ENCODE results near the gene AICDA. TPM values are rescaled to one million over a fixed set of nuclear protein-coding genes. Genes with fewer than 3 reads are reported as not detected.
"Not testable (repeated sequence)": the region's sequence is repeated elsewhere in the genome, so short reads cannot be mapped to it uniquely, and the experiment has no call there.

AICDA gene
- total RNA-seq, 2 donors from 2014 or later = not detected

GRCh38 chr12:8622646-8623045, 10.0 kb upstream of the AICDA start:
- intact Hi-C loops (cut with DNase I, micrococcal nuclease) = no loop called here
- DNase-seq = no peak
- ATAC-seq = no peak

DNA sequence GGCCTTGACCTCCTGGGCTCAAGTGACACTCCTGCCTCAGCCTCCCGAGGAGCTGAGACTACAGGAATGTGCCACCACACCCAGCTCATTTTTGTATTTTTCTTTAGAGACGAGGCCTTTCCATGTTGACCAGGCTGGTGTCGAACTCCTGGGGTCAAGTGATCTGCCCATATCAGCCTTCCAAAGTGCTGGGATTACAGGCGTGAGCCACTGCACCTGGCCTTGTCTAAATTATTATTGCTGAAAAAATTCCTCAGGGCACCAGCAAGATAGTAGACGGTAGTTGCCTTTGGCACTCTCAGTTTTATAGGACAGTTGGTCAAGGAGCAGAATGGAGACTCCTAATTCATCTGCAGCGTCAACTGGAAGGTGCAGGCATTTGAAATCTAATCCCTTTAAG, 2.5 kb upstream of the AICDA start:
- DNase-seq (no peak), ATAC-seq (no peak)
- intact Hi-C loops (cut with DNase I, micrococcal nuclease) = no loop called here

DNA sequence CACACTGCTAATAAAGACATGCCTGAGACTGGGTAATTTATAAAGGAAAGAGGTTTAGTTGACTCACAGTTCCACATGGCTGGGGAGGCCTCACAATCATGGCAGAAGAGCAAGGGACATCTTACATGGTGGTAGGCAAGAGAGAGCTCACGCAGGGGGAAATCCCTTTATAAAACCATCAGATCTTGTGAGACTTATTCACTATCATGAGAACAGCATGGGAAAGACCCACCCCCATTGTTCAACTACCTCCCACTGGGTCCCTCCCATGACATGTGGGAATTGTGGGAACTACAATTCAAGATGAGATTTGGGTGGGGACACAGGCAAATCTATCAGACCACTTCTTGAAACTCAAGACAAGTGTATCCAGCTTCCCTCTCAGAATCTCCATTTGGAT, 1.2 kb upstream of the AICDA start:
- intact Hi-C loops (cut with DNase I, micrococcal nuclease); ATAC-seq: not testable (repeated sequence)

GRCh38 chr12:8609061-8609570, 3.5 kb downstream of the AICDA start:
- no peak for DNase-seq
- ATAC-seq = no peak
- intact Hi-C loops (cut with DNase I, micrococcal nuclease) = no loop called here

More for the DNA sequence above, 1.2 kb upstream of the AICDA start:
- not testable (repeated sequence) for DNase-seq

GRCh38 chr12:8606890-8607289, 5.8 kb downstream of the AICDA start:
- intact Hi-C loops (cut with DNase I, micrococcal nuclease) = no loop called here
- DNase-seq = no peak
- ATAC-seq = no peak

DNA sequence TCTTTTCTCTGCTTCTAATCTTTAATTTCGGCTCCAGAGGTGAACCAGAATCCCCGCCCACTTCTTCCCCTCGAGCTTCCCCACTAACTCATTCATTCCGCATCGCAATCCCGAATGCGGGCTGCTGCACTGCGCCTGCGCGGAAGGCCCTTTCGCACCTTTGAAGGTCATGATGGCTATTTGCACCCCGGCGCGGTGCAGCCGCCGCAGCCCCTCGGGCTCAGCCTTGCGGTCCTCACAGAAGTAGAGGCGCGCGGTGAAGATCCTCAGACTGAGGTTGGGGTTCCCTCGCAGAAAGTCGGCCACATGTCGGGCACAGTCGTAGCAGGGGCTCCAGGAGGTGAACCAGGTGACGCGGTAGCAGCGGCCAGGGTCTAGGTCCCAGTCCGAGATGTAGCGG, 7.6 kb downstream of the AICDA start:
- intact Hi-C loops (cut with DNase I, micrococcal nuclease) = no loop called here
- no peak for ATAC-seq

GRCh38 chr12:8603856-8604255, 8.8 kb downstream of the AICDA start:
- no peak for DNase-seq
- ATAC-seq = no peak
- intact Hi-C loops (cut with DNase I, micrococcal nuclease) = no loop called here

More for the DNA sequence above, 7.6 kb downstream of the AICDA start:
- no peak for DNase-seq

GRCh38 chr12:8603286-8603685, 9.4 kb downstream of the AICDA start:
- no peak for DNase-seq
- ATAC-seq = no peak
- intact Hi-C loops (cut with DNase I, micrococcal nuclease) = no loop called here

DNA sequence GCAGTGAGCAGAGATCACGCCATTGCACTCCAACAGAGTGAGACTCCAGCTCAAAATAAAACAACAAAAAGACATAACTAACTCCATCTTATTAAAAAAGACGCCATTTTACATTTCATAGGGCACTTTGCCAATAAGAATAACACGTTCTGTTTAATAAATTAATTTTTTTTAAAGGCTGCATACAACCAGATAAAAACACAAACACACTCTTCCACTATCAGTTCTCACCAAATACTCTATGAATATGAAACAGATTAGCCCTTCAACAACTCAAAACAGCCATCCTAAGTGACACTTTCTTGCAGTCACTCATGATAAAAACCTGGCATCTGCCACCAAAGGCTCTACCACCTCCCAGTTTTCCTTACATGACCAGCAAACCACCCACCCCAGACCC, 16.1 kb downstream of the AICDA start:
- ATAC-seq = no peak
- intact Hi-C loops (cut with DNase I, micrococcal nuclease) = no loop called here
- DNase-seq = no peak

- ATAC-seq (no peak), DNase-seq (no peak)
- intact Hi-C loops (cut with DNase I, micrococcal nuclease) = no loop called here
Measured at GRCh38 chr12:8594072-8594471, 18.6 kb downstream of the AICDA start.

DNA sequence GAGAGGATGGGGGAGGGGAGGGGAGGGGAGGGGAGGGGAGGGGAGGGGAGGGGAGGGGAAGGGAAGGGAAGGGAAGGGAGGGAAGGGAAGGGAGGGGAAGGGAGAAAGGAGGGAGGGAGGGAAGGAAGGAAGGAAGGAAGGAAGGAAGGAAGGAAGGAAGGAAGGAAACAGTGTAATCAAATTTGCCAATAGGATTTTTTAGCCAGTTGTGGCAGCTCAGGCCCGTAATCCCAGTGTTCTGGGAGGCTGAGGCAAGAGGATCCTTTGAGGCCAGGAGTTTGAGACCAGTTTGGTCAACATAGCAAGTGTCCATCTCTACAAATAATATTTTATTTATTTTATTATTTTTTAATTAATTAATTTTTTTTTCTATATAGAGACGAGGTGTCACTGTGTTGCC, 19.4 kb downstream of the AICDA start:
- DNase-seq (no peak), ATAC-seq (no peak)
- intact Hi-C loops (cut with DNase I, micrococcal nuclease) = no loop called here

DNA sequence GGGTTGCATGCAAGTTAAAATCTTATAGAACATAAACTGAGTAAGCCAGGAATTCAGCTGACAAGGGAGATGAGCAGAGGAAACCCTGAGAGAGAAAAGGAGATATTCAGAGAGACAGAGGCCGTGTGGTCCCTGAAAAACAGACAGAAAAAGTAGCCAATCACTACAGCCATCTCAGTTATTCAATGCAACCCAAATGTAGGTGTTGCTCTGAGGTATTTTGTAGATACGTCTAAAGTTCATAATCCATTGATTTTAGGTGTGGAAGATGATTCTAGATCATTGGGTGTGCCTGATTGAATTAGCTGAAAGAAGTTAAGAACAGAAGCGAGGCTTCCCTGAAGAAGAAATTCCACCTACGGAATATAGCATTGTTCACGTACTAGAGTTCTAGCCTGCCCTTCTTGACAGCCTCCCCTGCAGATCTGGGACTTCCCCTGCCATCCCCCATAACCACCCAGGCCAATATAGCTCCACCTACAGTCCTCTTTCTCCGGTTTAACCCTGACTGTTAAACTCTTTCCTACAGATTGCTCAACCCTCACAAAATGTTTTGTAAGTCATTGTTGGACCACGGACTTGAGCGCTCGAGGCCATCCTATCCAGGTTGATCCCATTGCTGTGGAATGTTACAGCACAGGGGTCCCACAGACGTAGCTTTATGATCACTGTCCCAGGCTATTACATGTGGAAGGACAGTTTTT, 21.7 kb downstream of the AICDA start:
- ATAC-seq (no peak), DNase-seq (no peak)
- intact Hi-C loops (cut with DNase I, micrococcal nuclease) = no loop called here

DNA sequence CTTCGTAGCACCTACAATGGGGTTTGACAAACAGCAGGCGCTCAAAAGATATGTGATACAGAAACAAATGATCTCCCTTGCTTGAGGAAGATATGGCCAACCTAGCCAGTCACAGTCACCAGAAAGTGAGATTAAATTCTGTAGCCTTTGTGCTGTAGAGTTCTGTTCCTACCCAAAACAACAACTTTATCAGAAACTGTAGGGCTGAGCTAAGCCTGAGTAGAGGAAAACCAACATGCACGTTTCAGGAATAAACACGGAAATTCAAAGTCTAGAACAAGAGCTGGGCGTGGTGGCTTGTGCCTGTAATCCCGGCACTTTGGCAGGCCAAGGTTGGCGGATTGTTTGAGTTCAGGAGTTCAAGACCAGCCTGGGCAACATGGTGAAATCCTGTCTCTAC, 23.0 kb downstream of the AICDA start:
- DNase-seq = no peak
- intact Hi-C loops (cut with DNase I, micrococcal nuclease) = no loop called here
- no peak for ATAC-seq

GRCh38 chr12:8584478-8584877, 28.2 kb downstream of the AICDA start:
- ATAC-seq; intact Hi-C loops (cut with DNase I, micrococcal nuclease); DNase-seq: not testable (repeated sequence)

DNA sequence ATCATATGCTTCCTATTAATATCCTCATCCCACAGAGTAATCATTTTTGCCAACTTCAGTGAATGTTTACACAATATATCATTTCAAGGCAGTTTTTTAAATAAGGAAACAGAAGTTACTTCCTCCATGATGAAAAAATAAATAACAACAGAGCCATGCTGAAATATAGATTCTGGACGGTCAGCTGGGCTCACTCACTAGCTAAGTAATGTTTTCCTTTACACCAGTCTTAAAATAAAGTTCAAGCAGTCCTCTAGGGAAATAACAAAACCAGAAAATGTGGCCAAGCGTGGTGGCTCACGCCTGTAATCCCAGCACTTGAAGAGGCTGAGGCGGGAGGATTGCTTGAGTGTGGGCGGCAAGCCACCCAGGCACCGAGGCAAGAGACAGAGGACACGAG, 28.7 kb downstream of the AICDA start:
- no peak for ATAC-seq
- intact Hi-C loops (cut with DNase I, micrococcal nuclease) = no loop called here

DNA sequence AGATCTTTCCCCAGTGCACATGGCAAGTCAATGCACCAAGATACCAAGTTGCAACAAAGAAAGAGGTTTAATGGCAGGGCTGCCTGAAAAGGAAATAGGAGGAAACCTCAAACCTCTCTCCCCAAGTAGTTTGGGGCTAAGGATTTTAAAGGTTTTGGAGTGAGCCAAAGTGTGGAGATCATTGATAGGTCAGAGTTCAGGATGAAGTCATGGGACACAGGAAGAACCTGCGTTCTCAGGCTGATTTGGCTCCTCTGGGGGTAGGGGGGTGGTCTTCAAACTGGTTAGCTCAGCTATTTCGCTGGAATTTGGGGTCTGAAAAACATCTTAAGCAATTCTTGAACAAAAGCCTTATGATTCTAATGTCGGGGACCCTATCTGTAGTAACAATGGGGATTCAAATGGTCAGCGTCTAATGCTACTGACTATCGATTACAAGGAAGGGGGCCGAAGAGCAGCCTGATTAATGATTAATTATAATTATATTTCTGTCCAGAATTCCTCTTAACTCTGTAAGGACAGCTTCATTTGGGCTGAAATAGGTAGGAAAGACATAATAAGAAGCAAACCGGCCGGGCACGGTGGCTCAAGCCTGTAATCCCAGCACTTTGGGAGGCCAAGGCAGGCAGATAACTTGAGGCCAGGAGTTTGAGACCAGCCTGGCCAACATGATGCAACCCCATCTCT, 31.4 kb downstream of the AICDA start:
- ATAC-seq (no peak), DNase-seq (no peak)
- intact Hi-C loops (cut with DNase I, micrococcal nuclease) = no loop called here

More for the DNA sequence above, 28.7 kb downstream of the AICDA start:
- DNase-seq = no peak

GRCh38 chr12:8577879-8578278, 34.8 kb downstream of the AICDA start:
- ATAC-seq = no peak
- no peak for DNase-seq
- intact Hi-C loops (cut with DNase I, micrococcal nuclease) = no loop called here

DNA sequence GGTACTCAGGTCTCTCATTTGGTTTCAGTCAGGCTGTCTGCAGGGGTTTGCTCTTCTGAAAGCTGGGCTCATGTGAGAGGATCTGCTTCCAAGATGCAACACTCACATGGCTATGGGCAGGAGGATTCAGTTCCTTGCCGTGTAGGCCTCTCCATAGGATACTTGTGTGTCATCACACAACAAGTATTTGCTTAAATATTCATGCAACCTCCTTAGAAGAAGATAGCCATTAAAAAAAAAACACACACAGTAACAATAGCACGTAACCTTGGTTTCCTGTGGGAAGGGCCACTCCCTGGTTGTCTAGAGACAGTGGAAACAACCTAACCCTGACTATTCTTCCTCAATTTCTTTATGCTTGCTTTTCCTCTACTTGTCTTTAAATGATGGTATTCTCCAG, 40.2 kb downstream of the AICDA start:
- DNase-seq (no peak), ATAC-seq (no peak)
- intact Hi-C loops (cut with DNase I, micrococcal nuclease) = no loop called here

DNA sequence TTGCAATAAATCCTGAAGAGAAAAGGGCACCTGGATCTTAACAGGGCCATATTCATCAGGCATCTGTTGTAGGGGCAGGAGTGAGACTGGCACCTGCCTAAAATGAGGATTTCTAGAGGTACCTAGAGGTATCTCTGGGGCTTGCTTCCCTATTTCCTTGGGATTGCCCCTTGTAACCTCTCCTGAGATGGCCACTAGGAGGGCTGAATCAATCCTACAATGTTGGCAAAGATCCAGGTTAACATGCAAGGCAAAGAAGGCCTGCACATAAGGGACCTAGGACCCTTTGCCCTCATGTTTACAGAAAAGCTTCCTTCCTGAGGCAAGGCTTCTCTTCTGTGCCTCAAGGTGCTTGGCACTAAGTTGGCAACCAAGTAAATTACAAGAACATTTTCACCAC, 46.1 kb downstream of the AICDA start:
- intact Hi-C loops (cut with DNase I, micrococcal nuclease) = no loop called here
- no peak for DNase-seq
- ATAC-seq = no peak

GRCh38 chr12:8566052-8566451, 46.6 kb downstream of the AICDA start:
- DNase-seq; intact Hi-C loops (cut with DNase I, micrococcal nuclease); ATAC-seq: not testable (repeated sequence)

Data from left colon (tissue), 2 donors.